Measurements from ENCODE around the gene MTFR1L. TPM values are rescaled to one million over a fixed set of nuclear protein-coding genes. Genes with fewer than 3 reads are reported as not detected.
A peak's percentile ranks its signal among the peaks of the same experiment; 100 is the strongest.

Gene MTFR1L
- total and polyA plus RNA-seq, 9 of the 15 experiments (the other 6 are each of a cell fraction or from before 2014, with no cell fraction given): 41.4 to 98.5 (median 53.7) TPM

- TF ChIP-seq E2F6 (IDR thresholded peaks at IDR 0.05; ENCODE audit: borderline replicate concordance in 1 of 2, extremely low read depth in 1 of 2, insufficient read depth in 1 of 2, insufficient read length in 1 of 2, low read depth in 1 of 2, low read length in 1 of 2, poor library complexity in 1 of 2, severe bottlenecking in 1 of 2): no peak
- 0 out of 2 replicates have a peak, but pooled peaks have one; percentile 13 for TF ChIP-seq NFIC (IDR thresholded peaks at IDR 0.05)
- peak; percentile 37 for TF ChIP-seq DPF2 (IDR thresholded peaks at IDR 0.05)
- TF ChIP-seq CREB5 (CRISPR knock-in tag; IDR thresholded peaks at IDR 0.05): no peak
- TF ChIP-seq MNT (conservative IDR thresholded peaks at IDR 0.05): 0 out of 4 replicates have a peak, but pooled peaks of 1 of the 2 experiments have one; percentile 21
- peak; percentile 62 for TF ChIP-seq CBFA2T3 (IDR thresholded peaks at IDR 0.05)
- TF ChIP-seq YY1 (IDR thresholded peaks at IDR 0.05; ENCODE audit: borderline replicate concordance in 1 of 3, control insufficient read depth in 1 of 3, extremely low read depth in 1 of 3, insufficient read depth in 3 of 3, insufficient read length in 1 of 3, insufficient replicate concordance in 2 of 3, low read depth in 1 of 3, low read length in 2 of 3): peak in 1 of 3 experiments; percentile 68
- TF ChIP-seq SMAD4 (CRISPR knock-in tag; conservative IDR thresholded peaks at IDR 0.05): 0 out of 2 replicates have a peak, but pooled peaks have one; percentile 29
- peak; percentile 43; the same call in 1 of the 2 replicates for TF ChIP-seq TCF3 (CRISPR knock-in tag; IDR thresholded peaks at IDR 0.05)
- TF ChIP-seq FOXK2 (conservative IDR thresholded peaks at IDR 0.05 in 1 of 2, IDR thresholded peaks at IDR 0.05 in 1 of 2; ENCODE audit: low read depth in 2 of 2): 0 out of 4 replicates have a peak, but pooled peaks of 1 of the 2 experiments have one; percentile 21
- no peak for TF ChIP-seq RBBP5 (IDR thresholded peaks at IDR 0.05; ENCODE audit: borderline replicate concordance, insufficient read depth, low read length, poor library complexity, severe bottlenecking)
- 0 out of 2 replicates have a peak, but pooled peaks have one; percentile 1 for TF ChIP-seq ZBTB40 (IDR thresholded peaks at IDR 0.05)
- TF ChIP-seq ZBTB40 (CRISPR knock-in tag; IDR thresholded peaks at IDR 0.05): no peak
Measured at GRCh38 chr1:25854554-25854953, 34.8 kb downstream of the MTFR1L start (continued).
